PC-3 (cell line): ENCODE measurements around the gene KLF16.

Experiments used
- EZH2 ChIP-seq: fragments of 300-600 bp; sonication (generic); IDR thresholded peaks from one replicate; pipeline ENCODE4 v1.6.1; 2017; ENCODE audit warnings: antibody characterized with exemption, mild to moderate bottlenecking, low read length; ENCODE audit not compliant: unreplicated experiment
- TF ChIP-seq, protein P1 (sequence below): fragments of 300-600 bp; sonication (generic); conservative IDR thresholded peaks from 2 replicates; pipeline ENCODE4 v1.5.1; 2017; ENCODE audit warnings: antibody characterized with exemption, low read depth, mild to moderate bottlenecking, low read length

DNA sequence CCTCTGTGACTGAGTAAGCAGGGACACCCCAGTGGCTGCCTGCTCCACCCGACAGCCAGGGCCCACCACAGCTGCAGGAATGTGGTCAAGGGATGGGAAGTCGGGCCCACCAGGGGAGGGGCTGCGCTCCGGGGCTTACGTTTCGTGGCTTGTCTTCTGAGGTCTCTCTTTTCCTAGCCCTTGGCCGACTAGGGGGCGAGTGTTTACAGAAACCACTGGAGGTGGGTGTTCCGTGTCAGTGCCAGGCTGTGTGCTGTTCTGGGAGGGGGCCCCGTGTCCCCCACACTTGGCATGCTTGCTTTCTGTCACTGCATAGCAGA lies 46.3 kb upstream of the KLF16 start:
- TF ChIP-seq, protein P1, sequence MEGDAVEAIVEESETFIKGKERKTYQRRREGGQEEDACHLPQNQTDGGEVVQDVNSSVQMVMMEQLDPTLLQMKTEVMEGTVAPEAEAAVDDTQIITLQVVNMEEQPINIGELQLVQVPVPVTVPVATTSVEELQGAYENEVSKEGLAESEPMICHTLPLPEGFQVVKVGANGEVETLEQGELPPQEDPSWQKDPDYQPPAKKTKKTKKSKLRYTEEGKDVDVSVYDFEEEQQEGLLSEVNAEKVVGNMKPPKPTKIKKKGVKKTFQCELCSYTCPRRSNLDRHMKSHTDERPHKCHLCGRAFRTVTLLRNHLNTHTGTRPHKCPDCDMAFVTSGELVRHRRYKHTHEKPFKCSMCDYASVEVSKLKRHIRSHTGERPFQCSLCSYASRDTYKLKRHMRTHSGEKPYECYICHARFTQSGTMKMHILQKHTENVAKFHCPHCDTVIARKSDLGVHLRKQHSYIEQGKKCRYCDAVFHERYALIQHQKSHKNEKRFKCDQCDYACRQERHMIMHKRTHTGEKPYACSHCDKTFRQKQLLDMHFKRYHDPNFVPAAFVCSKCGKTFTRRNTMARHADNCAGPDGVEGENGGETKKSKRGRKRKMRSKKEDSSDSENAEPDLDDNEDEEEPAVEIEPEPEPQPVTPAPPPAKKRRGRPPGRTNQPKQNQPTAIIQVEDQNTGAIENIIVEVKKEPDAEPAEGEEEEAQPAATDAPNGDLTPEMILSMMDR = no peak
- TF ChIP-seq EZH2 = no peak
